PC-9 (cell line): Measurements from ENCODE around the gene CFAP77.

Source experiments
- CTCF ChIP-seq: fragments of 200-600 bp; sonication (generic); conservative IDR thresholded peaks from 2 replicates; pipeline ENCODE4 v1.6.1; 2017; ENCODE audit warnings: mixed run types, antibody characterized with exemption, mild to moderate bottlenecking, moderate library complexity
- EZH2 ChIP-seq: fragments of 200-600 bp; sonication (generic); IDR thresholded peaks from 2 replicates; pipeline ENCODE4 v1.8.0; 2017; ENCODE audit warnings: antibody characterized with exemption, low read depth

GRCh38 chr9:132487351-132487791 lies 77.4 kb downstream of the CFAP77 start:
- TF ChIP-seq CTCF: no peak
- TF ChIP-seq EZH2: no peak
